ENCODE measurements around the gene TPGS2. TPM values are rescaled to one million over a fixed set of nuclear protein-coding genes. Genes with fewer than 3 reads are reported as not detected.

TPGS2 gene
- total RNA-seq, 2 experiments from 2014 or later, result 77.0 to 83.1 TPM

GRCh38 chr18:36826556-36826955 lies 2.2 kb downstream of the TPGS2 start:
- no peak for DNase-seq
- peaks cover 22% of the 10 kb centered on the region for H3K36me3 Mint-ChIP-seq (ENCODE audit: low read depth)
- intact Hi-C loops (cut with micrococcal nuclease), result no loop called here
- no peaks in the 10 kb centered on the region for H3K27me3 Mint-ChIP-seq
- POLR2A ChIA-PET, result interaction anchor here (0.7 kb wide), 1 partner anchor 242 kb away, joined by 4 read pairs; no protein-coding TSS in a partner anchor
- no peaks in the 10 kb centered on the region for H3K9me3 Mint-ChIP-seq
- peaks cover 40% of the 10 kb centered on the region for H3K4me1 Mint-ChIP-seq (ENCODE audit: low read depth)
- no peak overlapping the region for H3K27ac Mint-ChIP-seq
- no peak overlapping the region for H3K4me3 Mint-ChIP-seq
- ATAC-seq, result no peak
- TF ChIP-seq, protein P1, sequence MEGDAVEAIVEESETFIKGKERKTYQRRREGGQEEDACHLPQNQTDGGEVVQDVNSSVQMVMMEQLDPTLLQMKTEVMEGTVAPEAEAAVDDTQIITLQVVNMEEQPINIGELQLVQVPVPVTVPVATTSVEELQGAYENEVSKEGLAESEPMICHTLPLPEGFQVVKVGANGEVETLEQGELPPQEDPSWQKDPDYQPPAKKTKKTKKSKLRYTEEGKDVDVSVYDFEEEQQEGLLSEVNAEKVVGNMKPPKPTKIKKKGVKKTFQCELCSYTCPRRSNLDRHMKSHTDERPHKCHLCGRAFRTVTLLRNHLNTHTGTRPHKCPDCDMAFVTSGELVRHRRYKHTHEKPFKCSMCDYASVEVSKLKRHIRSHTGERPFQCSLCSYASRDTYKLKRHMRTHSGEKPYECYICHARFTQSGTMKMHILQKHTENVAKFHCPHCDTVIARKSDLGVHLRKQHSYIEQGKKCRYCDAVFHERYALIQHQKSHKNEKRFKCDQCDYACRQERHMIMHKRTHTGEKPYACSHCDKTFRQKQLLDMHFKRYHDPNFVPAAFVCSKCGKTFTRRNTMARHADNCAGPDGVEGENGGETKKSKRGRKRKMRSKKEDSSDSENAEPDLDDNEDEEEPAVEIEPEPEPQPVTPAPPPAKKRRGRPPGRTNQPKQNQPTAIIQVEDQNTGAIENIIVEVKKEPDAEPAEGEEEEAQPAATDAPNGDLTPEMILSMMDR (IDR thresholded peaks at IDR 0.05), result no peak
- CTCF ChIA-PET, result interaction anchor here (0.7 to 1.0 kb wide), 3 partner anchors 8 to 17 kb away, joined by 3 to 6 read pairs (median 3); no protein-coding TSS in a partner anchor

DNA sequence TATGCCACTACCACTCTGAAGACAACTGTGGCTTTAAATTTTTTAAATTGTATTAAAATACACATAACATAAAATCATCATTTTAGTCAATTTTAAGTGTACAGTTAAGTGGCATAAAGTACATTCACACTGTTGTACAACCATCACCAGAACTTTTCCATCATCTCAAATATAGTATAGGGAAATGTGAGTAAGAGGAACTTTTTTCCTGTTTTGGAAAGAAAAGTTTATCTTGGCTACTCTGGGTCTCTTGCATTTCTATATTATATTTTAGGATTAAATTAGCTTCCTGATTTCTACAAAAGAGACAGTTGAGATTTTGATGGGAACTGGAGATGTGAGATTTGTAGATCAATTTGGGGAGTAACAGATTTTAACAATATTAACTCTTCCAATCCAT lies 3.3 kb downstream of the TPGS2 start:
- Mint-ChIP-seq H3K36me3 (ENCODE audit: low read depth) (peaks cover 23% of the 10 kb centered on the region), H3K27ac (no peak overlapping the region), H3K9me3 (no peaks in the 10 kb centered on the region), H3K4me3 (no peak overlapping the region), H3K27me3 (no peaks in the 10 kb centered on the region), H3K4me1 (ENCODE audit: low read depth) (peaks cover 30% of the 10 kb centered on the region)
- ChIA-PET POLR2A (no interaction called here), CTCF (interaction anchor here (1.0 kb wide), 1 partner anchor 16 kb away, joined by 3 read pairs; no protein-coding TSS in a partner anchor)
- intact Hi-C loops (cut with micrococcal nuclease), result no loop called here
- TF ChIP-seq, protein P1 (IDR thresholded peaks at IDR 0.05), result no peak
- DNase-seq, result no peak
- no peak for ATAC-seq

DNA sequence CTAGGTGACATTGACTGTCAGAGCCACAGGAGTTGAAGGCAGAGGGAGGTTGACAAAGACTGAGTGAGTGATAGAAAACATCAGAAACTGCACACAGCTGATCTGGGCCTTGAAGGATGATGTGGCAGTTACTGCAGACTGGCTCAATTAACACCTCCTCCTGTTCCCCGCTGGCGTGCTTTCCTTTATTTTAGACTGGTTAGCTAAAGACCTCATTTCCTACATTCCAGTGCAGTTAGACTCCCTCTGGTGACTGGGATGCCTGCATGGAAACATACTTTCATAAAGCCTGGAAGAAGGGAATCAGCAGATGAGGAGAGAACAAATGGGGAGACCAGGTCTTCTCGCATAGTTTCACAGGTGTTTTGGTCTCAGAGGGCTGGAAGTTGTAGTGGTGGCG lies 7.1 kb downstream of the TPGS2 start:
- Mint-ChIP-seq H3K9me3 (no peaks in the 10 kb centered on the region), H3K4me1 (ENCODE audit: low read depth) (peaks cover 13% of the 10 kb centered on the region), H3K4me3 (no peak overlapping the region), H3K36me3 (ENCODE audit: low read depth) (peaks cover 34% of the 10 kb centered on the region), H3K27me3 (no peaks in the 10 kb centered on the region), H3K27ac (no peak overlapping the region)
- ChIA-PET CTCF (interaction anchor here (1.2 to 1.3 kb wide), 2 partner anchors 11 to 13 kb away, joined by 3 read pairs; no protein-coding TSS in a partner anchor), POLR2A (no interaction called here)
- intact Hi-C loops (cut with micrococcal nuclease), result no loop called here
- ATAC-seq, result no peak
- no peak for DNase-seq
- TF ChIP-seq, protein P1 (IDR thresholded peaks at IDR 0.05), result no peak

- Mint-ChIP-seq H3K27ac (no peak overlapping the region), H3K36me3 (ENCODE audit: low read depth) (peaks cover 36% of the 10 kb centered on the region), H3K27me3 (no peaks in the 10 kb centered on the region), H3K9me3 (no peaks in the 10 kb centered on the region), H3K4me1 (ENCODE audit: low read depth) (peaks cover 10% of the 10 kb centered on the region), H3K4me3 (no peak overlapping the region)
- intact Hi-C loops (cut with micrococcal nuclease), result no loop called here
- TF ChIP-seq, protein P1 (IDR thresholded peaks at IDR 0.05), result no peak
- CTCF ChIA-PET, result interaction anchor here (2.7 kb wide), 1 partner anchor 11 kb away, joined by 14 read pairs; no protein-coding TSS in a partner anchor
- DNase-seq (no peak), ATAC-seq (no peak)
- POLR2A ChIA-PET, result no interaction called here
These were observed 9.2 kb downstream of the TPGS2 start for GRCh38 chr18:36819621-36820020.

DNA sequence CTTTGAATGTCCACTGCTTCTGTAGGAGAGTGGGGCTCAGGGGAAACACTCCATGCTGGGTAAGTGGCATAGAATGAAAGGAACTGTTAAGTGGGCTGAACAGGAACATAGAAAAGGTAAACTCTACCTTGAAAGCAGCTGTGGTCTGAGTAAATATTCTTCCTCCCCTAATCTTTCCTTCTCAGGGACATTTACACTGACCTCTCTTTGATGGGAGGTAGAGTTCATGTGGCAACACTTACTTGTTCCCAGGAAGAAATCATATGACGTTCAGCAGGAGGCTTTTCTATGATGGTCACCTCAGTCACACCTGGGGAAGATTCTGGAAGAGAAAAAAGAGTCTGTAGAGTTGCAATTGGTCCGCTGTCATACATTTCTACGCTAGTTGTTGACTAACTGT lies 10.2 kb downstream of the TPGS2 start:
- Mint-ChIP-seq H3K27me3 (no peaks in the 10 kb centered on the region), H3K4me3 (no peak overlapping the region)
- POLR2A ChIA-PET, result no interaction called here

More for the DNA sequence above, 10.2 kb downstream of the TPGS2 start:
- H3K36me3 Mint-ChIP-seq (ENCODE audit: low read depth), result peaks cover 31% of the 10 kb centered on the region
- no peaks in the 10 kb centered on the region for H3K9me3 Mint-ChIP-seq
- TF ChIP-seq, protein P1 (IDR thresholded peaks at IDR 0.05), result no peak
- intact Hi-C loops (cut with micrococcal nuclease), result no loop called here
- H3K27ac Mint-ChIP-seq, result no peak overlapping the region
- DNase-seq (no peak), ATAC-seq (no peak)
- peaks cover 7% of the 10 kb centered on the region for H3K4me1 Mint-ChIP-seq (ENCODE audit: low read depth)
- CTCF ChIA-PET, result interaction anchor here (1.1 to 2.7 kb wide), 2 partner anchors 8 to 10 kb away, joined by 3 to 14 read pairs; no protein-coding TSS in a partner anchor

All from activated CD8-positive, alpha-beta T cell treated with anti-CD3 and anti-CD28 coated beads for 36 hours (primary cell).